ENCODE measurements around the gene GAS7. TPM values are rescaled to one million over a fixed set of nuclear protein-coding genes. Genes with fewer than 3 reads are reported as not detected.

The GAS7 gene
- total RNA-seq, 6 donors from 2014 or later = 19.9 to 87.1 (median 41.5) TPM

- 63 to 67% methylated on average over 8 of the region's 8 CpGs for WGBS, 2 donors
- Histone ChIP-seq H3K36me3 (no peaks in the 10 kb centered on the region), H3K27me3 (no peaks in the 10 kb centered on the region), H3K4me3 (no peak overlapping the region), H3K27ac (no peak overlapping the region), H3K4me1 (no peaks in the 10 kb centered on the region), H3K9me3 (no peaks in the 10 kb centered on the region)
- DNase-seq (peak in 1 of 2 donors; percentile 42), ATAC-seq (ENCODE audit: low FRiP score in 2 of 2) (peak in 1 of 2 donors; percentile 19)
- TF ChIP-seq CTCF (IDR thresholded peaks at IDR 0.05) (no peak), POLR2AphosphoS5 (IDR thresholded peaks at IDR 0.05) (no peak), POLR2A (IDR thresholded peaks at IDR 0.05) (no peak), EP300 (IDR thresholded peaks at IDR 0.05) (no peak)
Measured at GRCh38 chr17:10224582-10225195, 26.3 kb upstream of the GAS7 start.

- DNase-seq = no peak
- TF ChIP-seq POLR2A (IDR thresholded peaks at IDR 0.05) (no peak), CTCF (IDR thresholded peaks at IDR 0.05) (no peak), POLR2AphosphoS5 (IDR thresholded peaks at IDR 0.05) (no peak), EP300 (IDR thresholded peaks at IDR 0.05) (no peak)
Measured at GRCh38 chr17:10219193-10219592, 20.8 kb upstream of the GAS7 start.

GRCh38 chr17:10217916-10218315, 19.5 kb upstream of the GAS7 start:
- DNase-seq (peak in 1 of 2 donors; percentile 33), ATAC-seq (ENCODE audit: low FRiP score in 2 of 2) (peak in 1 of 2 donors; percentile 38)
- no peaks in the 10 kb centered on the region for H3K27me3 ChIP-seq
- TF ChIP-seq POLR2A (IDR thresholded peaks at IDR 0.05) = no peak
- peak; percentile 17 to 65 for TF ChIP-seq POLR2AphosphoS5 (IDR thresholded peaks at IDR 0.05)
- H3K4me1 ChIP-seq = no peaks in the 10 kb centered on the region
- no peak overlapping the region for H3K4me3 ChIP-seq
- H3K27ac ChIP-seq = no peak overlapping the region
- H3K9me3 ChIP-seq = peaks cover 0 to 4% (median 0%) of the 10 kb centered on the region in 4 donors
- no peaks in the 10 kb centered on the region for H3K36me3 ChIP-seq
- WGBS, 2 donors = 77 to 92% methylated on average over 1 of the region's 1 CpG

More at GRCh38 chr17:10219193-10219592, 20.8 kb upstream of the GAS7 start:
- Histone ChIP-seq H3K36me3 (no peaks in the 10 kb centered on the region), H3K27me3 (no peaks in the 10 kb centered on the region), H3K9me3 (peaks cover 0 to 4% (median 0%) of the 10 kb centered on the region in 4 donors), H3K4me3 (no peak overlapping the region), H3K27ac (no peak overlapping the region), H3K4me1 (no peaks in the 10 kb centered on the region)
- ATAC-seq (ENCODE audit: low FRiP score in 2 of 2) = no peak

- TF ChIP-seq POLR2A (IDR thresholded peaks at IDR 0.05) = no peak
- TF ChIP-seq EP300 (IDR thresholded peaks at IDR 0.05) = no peak
- TF ChIP-seq CTCF (IDR thresholded peaks at IDR 0.05) = no peak
- no peak for TF ChIP-seq POLR2AphosphoS5 (IDR thresholded peaks at IDR 0.05)
- Histone ChIP-seq H3K4me3 (no peak overlapping the region), H3K27me3 (no peaks in the 10 kb centered on the region), H3K27ac (no peak overlapping the region), H3K36me3 (no peaks in the 10 kb centered on the region), H3K4me1 (no peaks in the 10 kb centered on the region), H3K9me3 (peaks cover 0 to 4% (median 0%) of the 10 kb centered on the region in 4 donors)
- ATAC-seq (ENCODE audit: low FRiP score in 2 of 2) = no peak
- WGBS, 2 donors = 36 to 39% methylated on average over 10 to 15 of the region's 15 CpGs
- DNase-seq = peak in 1 of 2 donors; percentile 50
Measured at GRCh38 chr17:10216213-10216938, 18.0 kb upstream of the GAS7 start.

GRCh38 chr17:10215286-10215685, 16.9 kb upstream of the GAS7 start:
- 83 to 95% methylated on average over 8 of the region's 8 CpGs for WGBS, 2 donors

More at GRCh38 chr17:10215286-10215685, 16.9 kb upstream of the GAS7 start:
- peaks cover 0 to 4% (median 0%) of the 10 kb centered on the region in 4 donors for H3K9me3 ChIP-seq
- ATAC-seq (ENCODE audit: low FRiP score in 2 of 2) = no peak
- no peak for DNase-seq
- no peak overlapping the region for H3K27ac ChIP-seq
- no peaks in the 10 kb centered on the region for H3K36me3 ChIP-seq
- no peaks in the 10 kb centered on the region for H3K4me1 ChIP-seq
- TF ChIP-seq CTCF (IDR thresholded peaks at IDR 0.05) (no peak), POLR2AphosphoS5 (IDR thresholded peaks at IDR 0.05) (no peak), EP300 (IDR thresholded peaks at IDR 0.05) (no peak), POLR2A (IDR thresholded peaks at IDR 0.05) (no peak)
- no peak overlapping the region for H3K4me3 ChIP-seq
- H3K27me3 ChIP-seq = no peaks in the 10 kb centered on the region
